ENCODE results near the gene ACBD6. TPM values are rescaled to one million over a fixed set of nuclear protein-coding genes. Genes with fewer than 3 reads are reported as not detected.

Gene ACBD6
- total and polyA plus RNA-seq, 2 donors (not counting 1 experiment from before 2014, with no cell fraction given), result 52.9 to 80.9 TPM

DNA sequence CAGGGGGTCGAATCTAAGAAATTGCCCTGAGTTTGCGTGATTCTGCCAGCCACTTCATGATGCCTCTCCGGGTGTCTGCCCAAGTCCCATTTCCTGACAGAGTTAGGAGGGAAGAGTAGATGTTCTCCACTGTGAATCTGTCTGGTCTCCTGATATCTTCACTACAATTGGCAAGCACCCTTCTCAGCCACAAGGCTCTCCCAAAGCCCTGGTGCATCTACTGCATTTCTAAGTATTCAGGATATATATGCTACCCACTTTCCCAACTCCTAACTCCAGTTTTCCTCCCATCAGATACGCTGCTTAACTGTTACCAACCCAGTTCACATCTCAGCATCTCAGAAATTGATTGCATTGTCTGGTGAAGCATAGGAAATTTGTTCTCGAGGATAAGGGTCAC is 30.5 kb upstream of the ACBD6 start:
- peaks cover 0 to 4% (median 0%) of the 10 kb centered on the region in 4 experiments for H3K27me3 ChIP-seq (replicated peaks in 1 of 4; ENCODE audit: control extremely low read depth in 1 of 4, control insufficient read depth in 3 of 4, insufficient read depth in 4 of 4, low read length in 3 of 4)
- H3K9ac ChIP-seq (ENCODE audit: low read length), result no peak overlapping the region
- intact Hi-C loops (cut with micrococcal nuclease), result loop anchor here (1.0 to 5.0 kb wide), 2 partner anchors 329 to 633 kb away; no protein-coding TSS in a partner anchor
- no peaks in the 10 kb centered on the region for H3K9me3 ChIP-seq (ENCODE audit: control extremely low read depth in 1 of 3, control insufficient read depth in 2 of 3, insufficient read depth in 1 of 3, low read length in 2 of 3)
- no peaks in the 10 kb centered on the region for H3K36me3 ChIP-seq (replicated peaks in 1 of 2; ENCODE audit: control extremely low read depth in 1 of 2, control insufficient read depth in 1 of 2, extremely low read depth in 1 of 2, insufficient read depth in 2 of 2, low read length in 1 of 2)
- no peak overlapping the region for H3K4me2 ChIP-seq (replicated peaks; ENCODE audit: low read depth, low read length, poor library complexity, severe bottlenecking)
- POLR2A ChIA-PET, result no interaction called here
- Mint-ChIP-seq H3K4me1 (no peaks in the 10 kb centered on the region), H3K4me3 (no peak overlapping the region), H3K27ac (no peak overlapping the region), H3K9me3 (ENCODE audit: insufficient read depth) (no peaks in the 10 kb centered on the region), H3K27me3 (peaks cover 6% of the 10 kb centered on the region)
- no peaks in the 10 kb centered on the region for H3K79me2 ChIP-seq (ENCODE audit: control insufficient read depth, insufficient read depth, low read length)
- no peak for ATAC-seq (ENCODE audit: low read depth)
- 86% methylated on average over 1 of the region's 5 CpGs for WGBS (ENCODE audit: insufficient coverage)
- no peaks in the 10 kb centered on the region for H3K4me1 ChIP-seq (ENCODE audit: control insufficient read depth in 2 of 2, insufficient read depth in 2 of 2, low read length in 2 of 2)
- DNase-seq, result no peak
- H3K4me3 ChIP-seq (ENCODE audit: control extremely low read depth in 1 of 5, extremely low read depth in 1 of 5, insufficient read depth in 1 of 5, low read depth in 2 of 5, low read length in 4 of 5), result no peak overlapping the region
- no peak overlapping the region for H3K27ac ChIP-seq (ENCODE audit: low read length in 2 of 2)
- H2AFZ ChIP-seq (ENCODE audit: insufficient read depth, low read depth, low read length, poor library complexity, severe bottlenecking), result no peak overlapping the region
- CTCF ChIA-PET, result interaction anchor here (0.9 to 15.0 kb wide), 8 partner anchors 16 to 636 kb away, joined by 3 to 210 read pairs (median 4); no protein-coding TSS in a partner anchor
- no peaks in the 10 kb centered on the region for H4K20me1 ChIP-seq (ENCODE audit: control insufficient read depth, insufficient read depth, low read length, poor library complexity, severe bottlenecking)
- no peak for TF ChIP-seq CTCF (IDR thresholded peaks at IDR 0.05)
- no peak for TF ChIP-seq EZH2 (IDR thresholded peaks at IDR 0.05; ENCODE audit: borderline replicate concordance, insufficient read depth, low read depth, low read length, poor library complexity, severe bottlenecking)

GRCh38 chr1:180530501-180530900 is 28.1 kb upstream of the ACBD6 start:
- no peaks in the 10 kb centered on the region for H3K9me3 Mint-ChIP-seq (ENCODE audit: insufficient read depth)

More at GRCh38 chr1:180530501-180530900, 28.1 kb upstream of the ACBD6 start:
- H3K36me3 ChIP-seq (replicated peaks in 1 of 2; ENCODE audit: control extremely low read depth in 1 of 2, control insufficient read depth in 1 of 2, extremely low read depth in 1 of 2, insufficient read depth in 2 of 2, low read length in 1 of 2), result no peaks in the 10 kb centered on the region
- H2AFZ ChIP-seq (ENCODE audit: insufficient read depth, low read depth, low read length, poor library complexity, severe bottlenecking), result no peak overlapping the region
- no peaks in the 10 kb centered on the region for H4K20me1 ChIP-seq (ENCODE audit: control insufficient read depth, insufficient read depth, low read length, poor library complexity, severe bottlenecking)
- intact Hi-C loops (cut with micrococcal nuclease), result loop anchor here (5.0 kb wide), 1 partner anchor 332 kb away; no protein-coding TSS in a partner anchor
- H3K9me3 ChIP-seq (ENCODE audit: control extremely low read depth in 1 of 3, control insufficient read depth in 2 of 3, insufficient read depth in 1 of 3, low read length in 2 of 3), result no peaks in the 10 kb centered on the region
- ChIA-PET POLR2A (interaction anchor here (0.6 kb wide), 1 partner anchor 29 kb away, joined by 3 read pairs; no protein-coding TSS in a partner anchor), CTCF (interaction anchor here (0.6 to 15.0 kb wide), 5 partner anchors 10 to 635 kb away, joined by 3 to 210 read pairs (median 4); no protein-coding TSS in a partner anchor)
- TF ChIP-seq CTCF (IDR thresholded peaks at IDR 0.05) (no peak), EZH2 (IDR thresholded peaks at IDR 0.05; ENCODE audit: borderline replicate concordance, insufficient read depth, low read depth, low read length, poor library complexity, severe bottlenecking) (no peak)
- DNase-seq (no peak), ATAC-seq (ENCODE audit: low read depth) (no peak)
- no peak overlapping the region for H3K4me3 ChIP-seq (ENCODE audit: control extremely low read depth in 1 of 5, extremely low read depth in 1 of 5, insufficient read depth in 1 of 5, low read depth in 2 of 5, low read length in 4 of 5)
- peaks cover 2 to 3% of the 10 kb centered on the region in 2 donors for H3K4me1 ChIP-seq (ENCODE audit: control insufficient read depth in 2 of 2, insufficient read depth in 2 of 2, low read length in 2 of 2)
- Mint-ChIP-seq H3K4me1 (peaks cover 4% of the 10 kb centered on the region), H3K27me3 (peaks cover 6% of the 10 kb centered on the region), H3K4me3 (no peak overlapping the region), H3K27ac (no peak overlapping the region)
- H3K27me3 ChIP-seq (replicated peaks in 1 of 4; ENCODE audit: control extremely low read depth in 1 of 4, control insufficient read depth in 3 of 4, insufficient read depth in 4 of 4, low read length in 3 of 4), result no peaks in the 10 kb centered on the region
- WGBS (ENCODE audit: insufficient coverage), result 100% methylated on average over 1 of the region's 5 CpGs
- no peaks in the 10 kb centered on the region for H3K79me2 ChIP-seq (ENCODE audit: control insufficient read depth, insufficient read depth, low read length)
- H3K9ac ChIP-seq (ENCODE audit: low read length), result no peak overlapping the region
- H3K27ac ChIP-seq (ENCODE audit: low read length in 2 of 2), result no peak overlapping the region
- H3K4me2 ChIP-seq (replicated peaks; ENCODE audit: low read depth, low read length, poor library complexity, severe bottlenecking), result no peak overlapping the region

Measured in B cell (primary cell).